GM12874 (cell line): Measurements from ENCODE around the gene MAP3K8.

Source experiments
- CTCF ChIP-seq: IDR thresholded peaks from 2 replicates; pipeline ENCODE4 v1.5.1; 2011; ENCODE audit warnings: low read depth, mild to moderate bottlenecking, control low read depth, low read length, moderate library complexity; ENCODE audit not compliant: insufficient read depth

MAP3K8 gene

GRCh38 chr10:30392564-30392990, 41.4 kb upstream of the MAP3K8 start:
- peak; percentile 99 for TF ChIP-seq CTCF

GRCh38 chr10:30396293-30396692, 37.7 kb upstream of the MAP3K8 start:
- no peak for TF ChIP-seq CTCF

- TF ChIP-seq CTCF, result no peak
Measured at GRCh38 chr10:30396698-30397097, 37.3 kb upstream of the MAP3K8 start.

- TF ChIP-seq CTCF, result no peak
Measured at GRCh38 chr10:30398193-30398592, 35.8 kb upstream of the MAP3K8 start.

GRCh38 chr10:30398788-30399187, 35.2 kb upstream of the MAP3K8 start:
- TF ChIP-seq CTCF, result no peak

- TF ChIP-seq CTCF, result no peak
Measured at GRCh38 chr10:30403494-30403893, 30.5 kb upstream of the MAP3K8 start.

- no peak for TF ChIP-seq CTCF
Measured at GRCh38 chr10:30404540-30404939, 29.4 kb upstream of the MAP3K8 start.

- TF ChIP-seq CTCF, result no peak
Measured at GRCh38 chr10:30411263-30411662, 22.7 kb upstream of the MAP3K8 start.
